Ectodermal cell (in vitro differentiated cells): ENCODE data around the gene ASB13.

Experiments
- H3K27ac ChIP-seq: 2 replicates; pipeline ENCODE4 v1.7.0; 2013; ENCODE audit warnings: mild to moderate bottlenecking, low read depth, low read length; ENCODE audit not compliant: insufficient read depth, poor library complexity, severe bottlenecking
- H3K27me3 ChIP-seq: 2 replicates; pipeline ENCODE4 v1.7.0; 2013; ENCODE audit warnings: mild to moderate bottlenecking, low read length; ENCODE audit not compliant: insufficient read depth, control insufficient read depth, poor library complexity, severe bottlenecking
- H3K36me3 ChIP-seq: one replicate; pipeline ENCODE4 v1.7.0; 2013; ENCODE audit warnings: low read length; ENCODE audit not compliant: control insufficient read depth, insufficient read depth
- H3K4me1 ChIP-seq: one replicate; pipeline ENCODE4 v1.7.0; 2013; ENCODE audit warnings: low read length; ENCODE audit not compliant: control insufficient read depth, insufficient read depth
- H3K4me3 ChIP-seq: 2 replicates; pipeline ENCODE4 v1.7.0; 2013; ENCODE audit warnings: low read depth, low read length, control low read depth; ENCODE audit not compliant: insufficient read depth
- H3K9me3 ChIP-seq: 2 replicates; pipeline ENCODE4 v1.7.0; 2013; ENCODE audit warnings: mild to moderate bottlenecking, low read length, moderate library complexity; ENCODE audit not compliant: control insufficient read depth
- WGBS, 2 experiments: methylation state at CpG; one replicate each; pipeline ENCODE4 v1.1.7; 2013; ENCODE audit warnings: missing lambda C conversion rate in 2 of 2; 5-methylcytosine and 5-hydroxymethylcytosine counted together

Gene ASB13

DNA sequence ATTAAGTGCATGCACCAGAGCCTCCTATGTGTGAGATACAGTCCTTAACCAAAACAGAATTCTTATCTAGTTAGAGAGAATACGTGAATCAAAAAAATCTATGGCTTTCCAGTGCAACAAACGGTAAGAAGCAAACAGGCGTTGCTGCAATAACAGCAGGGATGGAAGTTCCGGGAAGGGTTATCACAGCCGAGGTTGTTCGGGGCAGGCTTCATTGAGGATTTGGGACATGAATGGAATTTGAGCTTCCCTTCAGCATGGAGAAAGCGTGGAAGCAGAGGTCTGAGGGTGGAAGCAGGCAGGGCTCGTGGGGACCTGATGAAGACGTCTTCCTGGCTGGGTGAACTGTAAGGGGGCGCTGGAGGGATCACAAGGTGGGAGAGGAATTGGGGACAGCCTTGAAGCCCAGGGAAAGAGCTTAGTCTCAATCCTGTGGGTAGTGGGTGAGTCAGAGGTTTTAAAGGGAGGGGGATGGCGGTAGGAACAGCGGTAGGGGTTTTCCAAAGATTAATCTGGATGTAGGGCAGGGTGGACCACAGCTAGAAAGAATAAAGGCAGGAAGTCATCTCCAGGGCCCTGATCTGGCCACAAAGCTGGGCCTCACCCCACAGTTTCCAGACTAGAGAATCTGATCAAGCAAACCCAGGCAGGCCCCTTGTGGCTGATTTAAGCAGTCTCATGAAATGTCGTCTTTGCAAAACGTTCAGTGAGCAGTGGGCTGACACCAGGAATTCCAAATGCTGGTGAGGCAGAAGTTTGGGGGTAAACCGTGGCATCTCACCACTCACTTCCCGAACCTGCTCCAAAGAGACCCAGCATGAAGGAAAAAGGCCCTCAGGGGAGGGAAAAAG, 76.5 kb downstream of the ASB13 start:
- no peaks in the 10 kb centered on the region for H3K27me3 ChIP-seq
- H3K9me3 ChIP-seq = no peaks in the 10 kb centered on the region
- H3K4me3 ChIP-seq = no peak overlapping the region
- H3K4me1 ChIP-seq = peaks cover 42% of the 10 kb centered on the region
- H3K36me3 ChIP-seq = no peaks in the 10 kb centered on the region
- H3K27ac ChIP-seq = no peak overlapping the region
- 76 to 78% methylated on average over 16 of the region's 16 CpGs for WGBS, 2 experiments

DNA sequence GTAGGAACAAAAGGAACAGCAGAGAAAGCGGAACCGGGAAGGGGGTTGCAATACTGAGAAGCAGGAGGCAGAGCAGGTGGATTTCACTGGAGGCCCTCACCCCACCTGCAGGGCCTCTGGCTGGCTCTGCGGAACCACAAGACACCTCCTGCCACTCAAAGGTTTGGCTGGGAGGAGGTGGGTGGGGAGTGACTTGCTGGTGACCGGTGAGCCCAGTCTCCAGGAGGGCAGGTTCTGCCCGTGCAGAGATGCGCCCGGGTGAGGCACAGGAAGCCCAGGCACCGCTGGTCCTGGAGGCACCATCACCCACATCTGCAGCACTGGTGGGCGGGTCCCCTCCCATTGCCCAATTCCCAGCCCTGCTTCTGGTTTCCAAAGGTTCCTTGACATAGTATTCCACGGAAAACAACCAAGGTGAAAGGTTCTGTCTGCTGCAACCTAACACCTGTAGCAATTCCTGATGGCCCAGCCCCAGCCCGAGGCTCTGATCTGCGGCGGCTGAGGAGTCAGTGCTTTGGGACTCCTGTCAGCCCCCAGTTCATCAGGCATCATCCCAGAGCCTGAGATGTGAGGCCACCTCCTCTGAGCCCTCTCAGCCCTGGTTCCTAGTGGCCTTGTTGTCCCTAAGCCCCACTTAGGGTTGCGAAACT, 77.3 kb downstream of the ASB13 start:
- WGBS, 2 experiments = 86 to 87% methylated on average over 14 of the region's 14 CpGs

More for the DNA sequence above, 77.3 kb downstream of the ASB13 start:
- no peaks in the 10 kb centered on the region for H3K36me3 ChIP-seq
- no peak overlapping the region for H3K4me3 ChIP-seq
- H3K27ac ChIP-seq = no peak overlapping the region
- H3K4me1 ChIP-seq = peaks cover 46% of the 10 kb centered on the region
- H3K9me3 ChIP-seq = no peaks in the 10 kb centered on the region
- no peaks in the 10 kb centered on the region for H3K27me3 ChIP-seq
